ENCODE results near the gene GDI1.

Gene GDI1

DNA sequence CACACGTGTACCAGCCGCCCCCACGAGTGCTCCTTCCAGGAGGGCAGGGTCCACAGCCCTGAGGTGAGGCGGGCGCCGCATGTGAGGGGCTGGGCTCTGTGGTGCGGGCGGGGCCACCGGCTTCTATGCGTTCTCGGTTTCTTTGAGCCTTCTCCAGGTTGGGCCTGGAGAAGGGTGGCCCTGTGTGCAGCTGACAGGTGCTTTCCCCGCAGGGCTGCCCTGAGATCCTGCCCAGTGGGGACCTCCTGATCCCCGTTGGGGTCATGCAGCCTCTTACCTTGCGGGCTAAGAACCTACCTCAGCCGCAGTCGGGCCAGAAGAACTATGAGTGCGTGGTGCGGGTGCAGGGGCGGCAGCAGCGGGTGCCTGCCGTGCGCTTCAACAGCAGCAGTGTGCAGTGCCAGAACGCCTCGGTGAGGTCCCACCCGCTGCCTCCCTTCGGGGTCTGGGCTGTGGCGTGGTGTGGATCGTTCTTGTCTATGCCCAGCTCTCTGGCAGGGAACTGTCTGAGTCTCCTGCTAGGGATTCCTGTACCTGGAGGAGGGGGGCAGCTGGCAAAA is 27.9 kb downstream of the GDI1 start:
- DNase-seq, result no peak

DNA sequence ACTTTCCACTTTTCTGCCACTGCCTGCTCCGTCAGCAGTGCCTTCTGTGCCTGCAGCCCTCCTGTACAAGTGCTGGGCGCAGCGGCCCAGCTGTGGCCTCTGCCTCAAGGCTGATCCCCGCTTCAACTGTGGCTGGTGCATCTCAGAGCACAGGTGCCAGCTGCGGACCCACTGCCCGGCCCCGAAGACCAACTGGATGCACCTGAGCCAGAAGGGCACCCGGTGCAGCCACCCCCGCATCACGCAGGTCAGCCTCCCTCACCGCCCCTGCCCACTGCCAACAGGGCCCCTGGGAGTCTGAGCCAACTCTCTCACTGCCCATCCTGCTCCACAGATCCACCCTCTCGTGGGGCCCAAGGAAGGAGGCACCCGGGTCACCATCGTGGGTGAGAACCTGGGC is 28.6 kb downstream of the GDI1 start:
- no peak for DNase-seq

DNA sequence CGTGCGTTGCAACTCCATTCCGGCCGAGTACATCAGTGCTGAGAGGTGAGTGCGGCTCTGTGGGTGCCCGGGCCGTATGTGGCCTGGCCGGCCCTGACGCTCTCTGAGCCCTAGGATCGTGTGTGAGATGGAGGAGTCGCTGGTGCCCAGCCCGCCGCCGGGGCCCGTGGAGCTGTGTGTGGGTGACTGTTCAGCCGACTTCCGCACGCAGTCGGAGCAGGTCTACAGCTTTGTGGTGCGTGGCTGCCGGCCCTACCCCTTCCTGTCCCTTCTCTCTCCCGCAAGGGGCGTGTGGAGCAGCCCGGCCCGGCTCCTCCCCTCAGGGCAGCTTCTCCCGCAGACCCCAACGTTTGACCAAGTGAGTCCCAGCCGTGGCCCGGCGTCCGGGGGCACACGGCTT is 29.1 kb downstream of the GDI1 start:
- DNase-seq, result no peak

DNA sequence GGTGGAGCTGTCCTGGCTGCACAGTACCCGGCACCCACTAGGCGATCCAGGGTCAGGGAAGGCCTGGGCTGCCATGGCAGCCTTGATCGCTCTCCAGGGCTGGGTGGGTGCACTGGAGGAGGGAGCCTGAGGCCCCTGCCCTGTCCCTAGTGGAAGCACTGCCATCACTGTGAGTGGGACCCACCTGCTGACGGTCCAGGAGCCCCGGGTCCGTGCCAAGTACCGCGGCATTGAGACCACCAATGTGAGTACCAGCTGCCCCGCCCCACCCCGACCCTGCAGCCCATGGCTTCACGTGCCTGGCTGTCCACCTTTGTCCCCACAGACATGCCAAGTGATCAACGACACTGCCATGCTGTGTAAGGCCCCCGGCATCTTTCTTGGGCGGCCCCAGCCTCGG is 30.0 kb downstream of the GDI1 start:
- no peak for DNase-seq

GRCh38 chrX:154467556-154467955 is 30.6 kb downstream of the GDI1 start:
- DNase-seq, result no peak

GRCh38 chrX:154468217-154468616 is 31.3 kb downstream of the GDI1 start:
- DNase-seq, result no peak

DNA sequence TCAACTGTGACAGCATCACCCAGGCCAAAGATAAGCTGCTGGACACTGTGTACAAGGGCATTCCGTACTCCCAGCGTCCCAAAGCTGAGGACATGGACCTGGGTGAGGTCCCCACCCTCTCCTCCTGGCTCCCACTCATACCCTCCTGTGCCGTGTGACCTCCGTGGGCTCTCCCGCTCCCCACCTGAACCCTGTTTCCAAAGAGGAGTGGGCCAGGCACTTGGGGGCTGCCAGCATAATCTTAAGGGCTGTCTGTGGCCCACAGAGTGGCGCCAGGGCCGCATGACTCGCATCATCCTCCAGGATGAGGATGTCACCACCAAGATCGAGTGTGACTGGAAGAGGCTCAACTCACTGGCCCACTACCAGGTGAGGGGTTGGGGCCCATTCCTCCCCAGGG is 32.2 kb downstream of the GDI1 start:
- no peak for DNase-seq

DNA sequence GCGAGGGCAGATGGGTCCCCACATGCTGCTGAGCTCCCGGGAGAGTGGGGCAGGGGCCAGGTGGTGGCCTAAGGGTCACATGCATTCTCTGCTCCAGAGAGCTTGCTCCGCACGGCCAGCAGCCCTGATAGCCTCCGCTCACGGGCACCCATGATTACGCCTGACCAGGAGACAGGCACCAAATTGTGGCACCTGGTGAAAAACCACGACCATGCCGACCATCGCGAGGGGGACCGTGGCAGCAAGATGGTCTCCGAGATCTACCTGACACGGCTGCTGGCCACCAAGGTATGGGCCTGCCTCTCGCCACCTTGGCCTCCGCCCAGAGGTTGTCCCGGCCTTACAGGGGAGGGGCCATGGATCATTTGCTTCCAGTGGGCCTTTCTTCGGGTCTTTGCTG is 32.9 kb downstream of the GDI1 start:
- no peak for DNase-seq

DNA sequence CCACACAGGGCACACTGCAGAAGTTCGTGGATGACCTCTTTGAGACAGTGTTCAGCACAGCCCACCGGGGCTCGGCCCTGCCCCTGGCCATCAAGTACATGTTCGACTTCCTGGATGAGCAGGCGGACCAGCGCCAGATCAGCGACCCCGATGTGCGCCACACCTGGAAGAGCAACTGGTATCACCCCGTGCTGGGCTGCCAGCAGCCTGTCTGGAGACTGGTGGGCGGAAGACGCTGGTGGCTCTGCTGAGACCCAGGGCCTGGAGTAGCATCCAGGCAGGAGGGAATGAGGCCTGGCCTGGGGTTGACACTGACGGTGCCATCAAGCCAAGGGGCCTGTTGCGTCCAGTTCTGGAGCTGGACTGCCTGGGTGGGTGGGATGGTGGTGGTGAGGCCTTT is 33.5 kb downstream of the GDI1 start:
- no peak for DNase-seq

DNA sequence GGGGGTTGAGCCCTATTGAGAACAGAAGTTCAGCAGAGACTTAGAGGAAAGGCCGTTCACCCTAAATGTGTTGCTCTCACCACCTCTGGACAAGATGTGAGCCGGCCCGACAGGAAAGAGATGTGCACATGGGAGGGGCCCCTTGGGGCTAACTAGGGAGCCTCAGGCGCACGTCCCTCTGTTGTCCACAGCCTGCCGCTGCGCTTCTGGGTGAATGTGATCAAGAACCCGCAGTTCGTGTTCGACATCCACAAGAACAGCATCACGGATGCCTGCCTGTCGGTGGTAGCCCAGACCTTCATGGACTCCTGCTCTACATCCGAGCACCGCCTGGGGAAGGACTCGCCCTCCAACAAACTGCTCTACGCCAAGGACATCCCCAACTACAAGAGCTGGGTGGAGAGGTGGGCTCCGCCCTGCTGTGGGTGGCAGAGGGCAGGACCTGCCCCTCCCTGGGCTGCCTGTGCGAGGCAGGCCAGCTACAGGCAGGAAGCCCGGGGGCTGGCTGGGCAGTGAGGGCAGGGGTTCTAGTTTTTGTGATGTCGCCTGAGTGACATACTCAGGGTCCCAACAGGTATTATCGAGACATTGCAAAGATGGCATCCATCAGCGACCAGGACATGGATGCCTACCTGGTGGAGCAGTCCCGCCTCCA is 34.1 kb downstream of the GDI1 start:
- no peak for DNase-seq

DNA sequence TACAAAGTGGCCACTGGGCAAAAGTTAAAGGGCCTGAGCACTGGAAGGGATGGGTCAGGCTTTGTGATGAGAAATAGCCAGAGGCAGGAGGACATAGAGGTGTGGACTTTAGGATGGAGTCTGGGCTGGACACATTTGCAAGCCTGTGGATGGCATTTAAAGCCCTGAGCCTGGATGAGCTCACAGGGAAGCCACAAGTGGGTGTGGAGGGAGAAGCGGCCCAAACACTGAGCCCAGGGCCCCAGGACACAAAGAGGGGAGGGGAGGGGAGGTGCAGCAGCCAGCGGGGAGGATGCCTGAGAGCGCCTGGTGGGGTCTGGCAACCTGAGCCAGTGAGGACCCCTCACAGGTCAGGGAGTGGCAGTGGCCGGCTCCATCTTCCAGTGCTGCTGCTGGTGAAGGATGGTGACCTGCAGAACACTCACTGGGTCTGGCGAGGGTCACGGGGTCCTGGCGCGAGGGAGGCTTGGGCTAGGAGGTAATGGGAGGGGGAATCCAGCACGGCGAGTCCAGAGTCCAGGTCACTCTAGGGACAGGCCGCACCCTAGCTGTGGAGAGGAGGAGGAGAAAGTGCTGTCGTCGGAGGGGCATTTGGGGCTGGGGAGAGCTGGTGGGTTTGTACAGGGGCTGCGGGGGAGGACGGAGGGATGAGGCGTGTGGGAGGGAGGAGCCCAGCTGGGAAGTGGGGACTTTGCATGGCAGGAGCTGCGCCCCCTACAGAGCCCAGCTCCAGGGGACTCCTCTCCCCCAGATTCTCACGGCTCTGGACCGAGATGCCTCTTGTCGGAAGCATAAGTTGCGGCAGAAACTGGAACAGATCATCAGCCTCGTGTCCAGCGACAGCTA is 35.1 kb downstream of the GDI1 start:
- no peak for DNase-seq

DNA sequence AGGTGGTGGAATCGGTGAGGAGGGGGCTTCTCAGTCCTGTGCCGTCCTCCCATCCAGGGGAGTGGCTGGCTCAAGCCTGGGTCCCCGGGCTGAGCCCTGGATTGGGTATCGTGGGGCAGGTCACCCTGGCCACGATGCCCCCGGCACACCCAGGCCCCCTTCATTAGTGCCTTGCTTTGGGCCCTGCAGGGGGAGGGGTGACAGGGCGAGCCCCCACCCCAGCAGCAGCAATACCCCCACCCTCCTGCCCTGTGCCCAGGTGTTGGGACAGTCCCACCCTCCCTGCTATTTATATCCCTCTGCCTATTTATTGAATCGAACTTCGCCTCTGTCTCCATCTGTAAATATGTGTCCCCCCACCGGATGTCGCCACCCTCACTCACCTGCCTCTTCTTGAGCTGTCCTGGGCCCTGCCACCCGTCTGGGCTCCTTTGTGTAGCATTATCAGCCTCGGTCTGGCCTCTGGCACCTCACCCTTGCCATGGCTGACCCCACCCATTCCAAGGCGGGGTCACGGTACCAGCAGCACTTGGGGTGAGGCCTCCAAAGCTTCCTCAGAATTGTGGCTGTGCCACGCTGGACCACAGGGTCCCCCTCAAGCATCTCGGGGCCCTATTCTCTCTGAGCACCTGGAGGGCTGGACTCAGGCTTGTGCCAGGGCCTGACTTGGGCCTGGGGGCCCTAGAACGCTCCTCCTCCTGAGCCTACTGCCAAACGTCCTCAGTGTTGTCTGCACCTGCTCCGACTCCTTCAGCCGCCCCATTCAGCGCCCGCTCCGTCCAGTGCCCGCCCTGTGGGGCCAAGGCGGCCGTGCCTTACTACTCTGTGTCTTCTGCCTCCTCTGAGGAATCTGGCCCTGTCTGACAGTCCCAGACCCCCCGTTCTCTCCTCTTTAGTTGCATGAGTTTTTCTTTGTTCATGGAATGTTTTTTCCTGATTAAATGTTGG is 36.0 kb downstream of the GDI1 start:
- no peak for DNase-seq

- no peak for DNase-seq
Observed at GRCh38 chrX:154473683-154474082, 36.7 kb downstream of the GDI1 start.

DNA sequence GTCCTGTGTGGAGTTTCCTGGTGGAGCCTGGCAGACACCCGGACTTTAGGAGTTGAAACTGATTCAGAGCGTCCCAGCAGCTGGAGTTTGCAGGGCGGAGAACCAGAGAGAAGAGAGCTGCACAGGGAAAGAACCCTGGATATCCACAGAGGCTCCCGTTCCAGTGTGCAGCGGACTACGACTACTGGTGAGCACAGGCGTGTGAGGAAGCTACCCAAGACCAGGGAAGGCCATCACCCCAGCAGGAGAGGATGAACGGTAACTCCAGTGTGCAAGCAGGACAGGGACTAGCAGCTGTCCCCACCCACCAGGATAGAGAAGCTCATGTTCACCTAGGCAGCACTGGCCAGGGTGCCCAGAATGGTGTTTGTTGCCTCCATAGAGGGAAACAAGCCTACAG is 39.9 kb downstream of the GDI1 start:
- DNase-seq, result no peak

DNA sequence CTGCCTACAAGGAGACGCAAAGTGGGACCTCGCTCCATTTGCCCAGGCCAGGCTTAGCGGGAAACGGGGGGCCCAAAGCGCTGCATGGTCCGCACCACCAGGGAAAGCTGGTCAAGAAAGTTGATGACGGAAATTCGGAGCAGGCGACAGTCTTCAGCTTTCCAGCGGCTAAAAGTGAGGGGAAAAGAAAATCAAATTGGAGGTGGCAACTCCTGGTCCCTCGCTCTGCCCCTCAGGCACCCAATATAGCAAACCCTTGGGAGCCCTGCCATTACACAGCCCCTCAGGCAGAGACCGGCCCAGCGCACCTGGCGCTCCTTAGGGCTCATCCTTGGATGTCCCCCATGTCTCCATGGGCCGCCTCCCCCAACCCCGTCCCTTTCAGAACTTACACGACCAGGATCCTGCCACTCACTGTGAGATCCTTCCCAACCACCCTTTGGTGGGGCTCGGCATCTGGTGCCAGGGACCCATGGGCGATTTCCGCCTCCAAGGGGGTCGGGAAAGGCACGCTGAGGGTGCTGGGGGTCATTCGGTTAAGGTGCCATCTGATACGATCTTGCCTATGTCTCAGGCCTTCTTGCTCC is 41.0 kb downstream of the GDI1 start:
- DNase-seq, result no peak

DNA sequence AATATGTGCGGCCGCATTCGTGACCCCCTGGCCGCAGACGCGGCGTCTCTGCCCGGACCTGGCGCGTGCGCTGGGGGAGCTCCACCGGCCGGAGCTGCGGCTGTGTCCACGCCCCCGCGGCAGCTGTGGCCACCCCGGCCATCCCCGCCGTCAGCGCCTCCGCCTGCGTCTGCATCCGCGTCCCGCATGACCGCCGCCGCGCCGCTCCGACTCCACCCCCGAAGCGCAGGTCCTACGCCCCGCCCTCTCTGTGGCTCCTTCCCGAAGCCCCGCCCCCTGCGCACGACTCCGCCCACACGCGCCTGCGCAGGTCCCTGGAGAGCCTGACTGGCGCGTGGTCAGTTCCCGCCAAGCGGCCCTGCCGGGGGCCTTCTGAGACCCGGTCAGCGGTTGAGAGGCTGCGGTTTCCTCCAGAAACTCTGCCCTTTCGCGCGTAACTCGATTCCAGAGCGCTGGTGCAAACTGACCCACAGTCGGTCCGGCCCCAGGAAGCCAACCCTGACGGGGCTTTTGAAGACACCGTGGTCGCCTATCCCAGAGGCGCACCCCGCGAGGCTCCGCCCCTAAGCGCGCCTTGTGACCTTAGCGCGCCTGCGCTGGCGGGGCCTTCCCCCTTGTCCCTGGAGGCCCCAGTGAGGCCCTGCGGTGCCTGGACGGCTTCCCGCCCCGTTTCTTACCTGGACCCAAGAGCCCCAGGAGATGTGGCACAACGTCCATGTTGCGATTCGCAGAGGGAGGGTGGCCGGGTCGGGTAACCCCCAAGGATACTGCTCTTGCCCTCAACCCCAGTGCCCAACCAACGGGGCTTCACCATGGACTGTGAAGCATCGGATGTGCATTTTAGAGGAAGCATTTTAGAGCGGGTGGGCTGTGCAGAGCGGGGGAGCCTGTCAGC is 42.0 kb downstream of the GDI1 start, which contains the start of gene LAGE3:
TSS of gene LAGE3 (minus strand) at position 554 of the 895 bp plus-strand sequence. CDS start at position 188, 366 bp downstream.
- peak; percentile 82 for DNase-seq

DNA sequence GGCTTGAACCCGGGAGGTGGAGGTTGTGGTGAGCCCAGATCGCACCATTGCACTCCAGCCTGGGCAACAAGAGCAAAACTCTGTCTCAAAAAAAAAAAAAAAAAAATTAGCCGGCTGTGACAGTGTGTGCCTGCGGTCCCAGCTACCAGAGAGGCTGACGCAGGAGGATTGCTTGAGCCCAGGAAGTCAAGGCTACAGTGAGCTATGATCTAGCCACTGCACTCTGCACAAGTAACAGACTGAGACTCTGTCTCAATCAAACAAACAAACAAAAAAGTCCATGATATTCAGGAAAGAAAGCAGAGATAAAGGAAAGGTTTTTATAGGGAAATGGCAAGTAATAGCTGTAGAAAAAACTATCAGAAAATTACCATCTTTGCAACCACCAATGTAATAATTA is 44.2 kb downstream of the GDI1 start:
- DNase-seq, result no peak

DNA sequence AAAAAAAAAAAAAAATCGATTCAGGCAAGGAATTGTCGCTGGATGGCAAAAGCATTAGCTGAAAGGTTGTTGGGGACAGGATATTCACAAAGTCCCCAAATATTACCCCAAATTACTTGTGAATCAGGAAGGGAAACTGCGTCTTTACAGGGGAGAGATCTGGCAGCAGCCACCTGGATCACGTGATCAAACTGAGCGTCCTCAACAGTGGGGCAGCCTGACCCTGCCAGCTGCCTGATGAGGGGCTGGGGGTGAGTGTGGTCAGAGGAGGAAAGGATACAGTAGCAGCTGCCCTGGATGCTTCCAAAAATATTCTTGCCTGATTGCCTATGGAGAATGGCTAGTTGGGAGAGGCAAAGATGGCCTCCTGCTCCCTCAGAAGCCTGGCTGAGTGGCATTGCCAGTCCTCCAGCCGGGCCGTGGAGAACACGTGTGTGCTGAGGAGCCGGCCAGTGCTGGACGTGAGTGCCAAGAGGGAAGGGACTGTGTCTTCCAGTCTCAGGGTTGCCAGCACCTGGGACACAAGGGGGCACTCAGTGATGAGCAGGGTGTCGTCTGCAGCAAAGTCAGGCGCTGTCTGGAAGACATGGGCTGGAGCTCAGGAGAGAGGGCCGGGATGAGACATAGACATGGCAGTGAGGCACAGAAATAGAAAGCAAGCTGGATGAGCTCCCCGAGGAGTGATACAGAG is 45.1 kb downstream of the GDI1 start:
- DNase-seq, result no peak

GRCh38 chrX:154482786-154483185 is 45.8 kb downstream of the GDI1 start:
- DNase-seq, result no peak

DNA sequence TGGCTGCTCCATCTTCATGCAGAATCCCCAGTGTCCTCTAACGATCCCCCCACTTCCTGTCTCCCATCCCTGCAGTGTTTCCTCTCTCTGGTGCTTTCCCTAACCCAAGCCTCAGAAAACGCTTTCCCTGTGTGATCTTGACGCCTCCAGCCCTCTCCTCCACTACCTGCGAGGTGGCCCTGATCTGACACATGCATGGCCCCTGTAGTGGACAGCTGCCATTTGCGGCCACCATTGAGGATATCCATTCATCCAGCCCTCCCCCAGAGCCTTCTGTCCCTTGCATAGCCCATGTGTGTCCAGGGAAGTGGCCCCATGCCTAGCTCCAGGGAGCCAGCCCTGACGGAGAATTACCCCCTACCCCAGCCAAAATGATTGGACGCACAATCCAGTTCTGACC is 46.4 kb downstream of the GDI1 start:
- no peak for DNase-seq

All from NCI-H2107 (cell line).